GM19463 (cell line): ENCODE results near the gene PID1.

ENCODE experiments used
- ATAC-seq: cut with Tn5 transposase; IDR thresholded peaks from one replicate; pipeline ENCODE4 v1.9.1; 2021; ENCODE audit warnings: mild to moderate bottlenecking, moderate library complexity; ENCODE audit not compliant: unreplicated experiment

Gene PID1

DNA sequence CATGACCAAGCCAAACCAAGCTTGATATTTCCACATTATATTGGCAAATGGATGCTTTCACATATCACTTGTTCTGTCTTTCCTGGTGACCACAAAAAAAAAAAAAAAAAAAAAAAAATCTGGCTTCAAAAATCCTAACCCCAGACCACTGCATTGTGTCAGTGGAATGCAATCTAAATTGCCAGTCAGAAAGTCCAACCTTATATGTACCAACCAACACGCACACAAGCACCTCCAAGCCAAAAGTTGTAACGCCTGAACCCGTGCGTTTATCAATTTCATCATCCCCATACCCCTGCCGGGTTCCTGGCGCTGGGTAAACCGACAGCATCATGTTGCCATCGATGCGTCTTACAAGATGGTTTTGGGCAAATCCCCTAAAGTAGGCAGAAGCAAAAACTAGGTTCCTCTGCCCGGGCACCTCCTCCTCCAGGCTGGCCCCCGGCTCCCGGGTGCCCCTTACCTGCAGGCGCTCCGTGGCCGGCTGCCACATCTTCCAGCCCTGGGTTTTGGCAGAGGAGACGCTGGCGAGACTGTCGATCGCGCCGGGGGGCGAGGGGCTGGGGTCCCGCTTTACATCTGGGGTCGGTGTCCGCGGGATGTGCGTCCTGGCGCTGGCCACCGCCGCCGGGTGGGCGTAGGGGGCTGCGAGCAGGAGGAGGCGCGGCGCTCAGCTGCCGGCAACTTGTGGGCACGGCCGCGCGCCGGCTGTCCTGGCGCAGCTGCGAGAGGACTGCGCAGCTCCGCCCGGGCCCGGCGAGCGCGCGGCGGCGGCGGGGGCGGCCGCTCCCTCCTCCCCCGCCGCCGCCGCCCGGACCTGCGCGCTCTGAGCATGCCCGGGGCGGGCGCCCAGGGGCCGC is at the start of gene PID1:
Gene PID1, minus strand, starts transcription at position 737 of the 860 bp plus-strand sequence. Its CDS starts 244 bp downstream, at position 493.
- no peak for ATAC-seq

DNA sequence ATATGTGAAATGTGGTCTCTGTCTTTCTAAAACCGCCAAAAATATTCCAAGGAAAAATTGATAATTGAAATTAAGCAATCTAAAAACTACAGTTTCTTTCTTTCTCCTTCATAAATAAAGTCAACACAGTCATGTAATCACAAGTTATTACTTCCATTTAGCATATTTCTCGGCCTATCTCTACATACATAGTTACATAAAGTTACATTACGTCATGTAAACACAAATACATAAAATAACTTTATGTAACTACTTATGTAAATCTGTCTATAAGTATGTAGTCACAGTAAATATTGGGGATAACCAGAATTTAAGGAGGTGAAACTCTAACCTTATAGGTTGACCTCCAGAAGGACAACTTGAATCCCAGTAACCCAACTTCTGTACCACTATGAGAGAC is 48.5 kb upstream of the PID1 start:
- ATAC-seq, result no peak

GRCh38 chr2:229314117-229314516 is 43.0 kb upstream of the PID1 start:
- ATAC-seq, result no peak

DNA sequence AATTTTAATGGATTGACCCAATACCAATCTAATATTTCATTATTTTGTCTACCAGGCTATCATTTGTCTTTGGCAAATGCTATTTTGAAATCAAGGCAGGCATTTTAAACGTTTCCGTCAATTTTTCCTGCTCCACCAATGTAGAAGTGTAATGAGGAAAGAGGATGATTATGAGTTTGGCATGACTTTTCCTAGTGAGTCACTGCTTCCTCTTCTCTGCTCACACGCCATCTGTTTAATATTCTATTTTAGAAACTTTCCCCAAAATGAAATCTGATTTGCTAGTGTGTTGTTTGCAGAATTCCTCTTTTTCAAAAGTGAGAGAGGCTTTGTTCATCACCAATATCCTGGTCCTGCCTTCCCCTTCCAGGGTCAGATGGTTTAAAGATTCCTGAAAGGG is 42.5 kb upstream of the PID1 start:
- no peak for ATAC-seq

- ATAC-seq, result no peak
Observed at GRCh38 chr2:229301237-229301636, 30.1 kb upstream of the PID1 start.

DNA sequence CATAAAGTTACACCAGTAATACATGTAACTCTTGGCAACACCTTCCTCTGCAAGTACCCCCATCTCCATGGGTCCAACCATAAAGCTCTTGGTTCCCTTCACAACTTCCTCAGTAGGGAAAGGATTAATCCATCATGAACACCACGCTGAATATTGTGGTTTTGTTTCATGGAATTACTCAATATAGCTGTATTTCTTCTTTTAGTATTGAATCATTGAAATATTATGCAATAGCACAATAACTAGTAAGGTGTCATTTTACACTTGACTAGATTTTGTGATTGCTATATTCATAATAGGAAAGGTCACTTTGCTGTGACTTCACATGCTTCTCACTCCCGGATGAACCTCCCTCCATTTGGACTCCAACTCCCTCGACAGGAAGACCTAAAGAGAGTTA is 29.7 kb upstream of the PID1 start:
- no peak for ATAC-seq

DNA sequence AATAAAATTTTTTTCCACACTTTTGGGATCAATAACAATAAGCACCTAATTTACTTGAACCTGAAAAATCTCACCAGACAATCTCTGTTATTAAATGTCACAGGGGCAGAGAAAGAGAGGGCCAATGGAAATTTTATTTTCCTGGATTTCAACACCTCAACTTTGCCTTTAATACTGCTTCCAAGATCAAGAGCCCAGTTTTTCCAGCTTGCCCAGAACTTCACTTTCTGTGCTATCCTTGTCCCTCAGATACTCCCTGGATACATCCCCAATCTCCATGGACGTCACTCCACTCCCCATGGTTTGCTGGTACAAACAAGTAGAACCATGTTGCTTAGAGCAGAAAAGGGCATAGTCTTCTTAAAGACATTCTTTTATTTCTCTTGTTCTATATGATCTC is 29.3 kb upstream of the PID1 start:
- ATAC-seq, result no peak

- ATAC-seq, result no peak
Observed at GRCh38 chr2:229297247-229297646, 26.2 kb upstream of the PID1 start.

DNA sequence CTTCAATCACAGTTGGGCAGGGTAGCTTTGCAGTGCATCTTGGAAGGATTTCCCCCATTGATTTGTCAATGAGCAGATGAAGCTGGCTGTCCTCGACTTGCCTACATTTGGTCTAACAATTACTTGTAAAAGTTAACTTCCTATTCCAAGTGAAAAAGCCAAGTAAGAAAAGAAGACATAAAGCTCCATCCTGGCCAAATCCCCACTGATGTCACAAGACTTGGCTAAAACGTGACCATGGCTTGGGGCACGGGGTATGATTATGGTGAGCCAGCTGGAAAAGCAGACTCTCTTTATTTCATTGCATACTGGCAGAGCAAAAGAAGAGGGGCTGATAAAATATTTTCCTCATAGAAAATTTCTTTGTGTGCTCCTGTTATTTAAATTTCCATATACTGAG is 25.4 kb upstream of the PID1 start:
- ATAC-seq, result no peak

DNA sequence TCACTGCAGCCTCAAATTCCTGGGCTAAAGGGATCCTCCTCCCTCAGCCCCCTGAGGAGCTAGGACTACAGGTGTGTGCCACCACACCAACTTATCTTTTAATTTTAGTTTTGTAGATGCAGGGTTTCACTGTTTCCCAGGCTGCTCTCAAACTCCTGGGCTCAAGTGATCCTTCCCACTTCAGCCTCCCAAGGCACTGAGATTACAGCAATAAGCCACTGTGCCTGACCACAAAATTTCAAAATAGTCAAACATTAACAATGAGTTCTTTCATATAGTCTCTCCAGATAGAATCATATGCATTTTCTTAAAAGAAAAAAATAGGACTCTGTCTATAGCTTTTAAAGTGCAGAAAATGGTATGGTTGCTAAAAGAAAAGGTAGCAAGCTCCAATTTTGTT is 24.9 kb upstream of the PID1 start:
- ATAC-seq, result no peak

GRCh38 chr2:229287823-229288222 is 16.7 kb upstream of the PID1 start:
- no peak for ATAC-seq

DNA sequence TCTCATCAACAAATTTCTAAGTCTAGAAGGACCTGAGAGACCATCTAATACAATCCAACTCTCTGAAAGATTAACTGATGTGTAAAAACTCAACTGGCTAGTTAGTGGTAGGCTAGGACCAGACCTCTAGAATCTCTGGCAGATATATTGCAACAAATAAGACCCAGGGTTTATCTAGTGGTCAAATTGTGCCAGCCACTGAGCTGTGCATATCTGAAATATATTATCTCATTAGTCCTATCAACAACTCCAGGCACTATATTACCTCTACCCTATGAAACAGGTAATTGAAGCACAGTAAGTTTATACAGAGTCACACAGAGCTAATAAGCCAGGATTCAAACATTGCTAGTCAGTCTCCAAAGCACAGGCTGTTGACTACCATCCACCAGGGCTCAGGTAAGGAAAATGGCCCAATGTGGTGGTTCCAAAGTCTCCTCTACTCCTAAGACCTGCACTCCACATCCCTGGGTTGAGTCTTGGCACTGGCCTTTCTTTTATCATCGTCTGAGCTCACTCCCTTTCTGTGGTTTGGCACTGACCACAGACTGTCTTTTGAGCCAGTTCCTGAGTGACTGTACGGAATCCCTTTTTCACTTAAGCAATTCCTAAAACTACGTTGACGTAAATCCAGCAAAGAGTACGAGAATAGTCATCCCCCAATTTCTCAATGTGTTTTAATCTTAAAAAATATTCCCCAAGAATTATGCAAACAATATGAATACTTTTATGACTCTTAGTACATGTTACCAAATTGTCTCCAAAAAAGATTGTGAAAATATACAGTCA is 11.9 kb upstream of the PID1 start:
- ATAC-seq, result no peak

DNA sequence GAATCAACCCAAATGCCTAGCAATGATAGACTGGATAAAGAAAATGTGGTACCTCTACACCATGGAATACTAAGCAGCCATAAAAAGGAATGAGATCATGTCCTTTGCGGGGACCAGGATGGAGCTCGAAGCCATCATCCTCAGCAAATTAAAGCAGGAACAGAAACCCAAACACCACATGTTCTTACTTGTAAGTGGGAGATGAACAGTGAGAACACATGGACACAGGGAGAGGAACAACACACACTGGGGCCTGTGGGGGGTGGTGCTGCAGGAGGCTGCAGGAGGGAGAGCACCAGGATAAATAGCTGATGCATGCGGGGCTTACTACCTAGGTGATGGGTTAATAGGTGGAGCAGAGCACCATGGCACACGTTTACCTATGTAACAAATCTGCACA is 8.4 kb upstream of the PID1 start:
- ATAC-seq, result no peak

DNA sequence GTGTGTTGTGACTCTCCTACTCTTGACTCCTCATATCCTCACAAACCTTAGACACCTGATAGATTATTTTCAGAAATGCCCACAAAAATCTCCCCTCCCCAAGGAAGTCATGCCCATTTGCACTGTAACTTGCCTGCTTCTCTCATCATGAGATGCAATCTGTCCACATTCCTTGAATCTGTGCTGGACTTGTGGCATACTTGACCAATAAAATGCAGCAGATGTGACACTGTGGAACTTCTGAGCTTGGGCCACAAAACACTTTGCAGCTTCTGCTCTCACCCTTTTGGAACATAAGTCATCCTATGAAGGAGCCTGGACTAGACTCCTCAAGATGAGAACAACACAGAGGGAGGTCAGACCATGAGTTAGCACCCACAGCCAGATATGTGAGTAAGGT is 4.4 kb upstream of the PID1 start:
- no peak for ATAC-seq

DNA sequence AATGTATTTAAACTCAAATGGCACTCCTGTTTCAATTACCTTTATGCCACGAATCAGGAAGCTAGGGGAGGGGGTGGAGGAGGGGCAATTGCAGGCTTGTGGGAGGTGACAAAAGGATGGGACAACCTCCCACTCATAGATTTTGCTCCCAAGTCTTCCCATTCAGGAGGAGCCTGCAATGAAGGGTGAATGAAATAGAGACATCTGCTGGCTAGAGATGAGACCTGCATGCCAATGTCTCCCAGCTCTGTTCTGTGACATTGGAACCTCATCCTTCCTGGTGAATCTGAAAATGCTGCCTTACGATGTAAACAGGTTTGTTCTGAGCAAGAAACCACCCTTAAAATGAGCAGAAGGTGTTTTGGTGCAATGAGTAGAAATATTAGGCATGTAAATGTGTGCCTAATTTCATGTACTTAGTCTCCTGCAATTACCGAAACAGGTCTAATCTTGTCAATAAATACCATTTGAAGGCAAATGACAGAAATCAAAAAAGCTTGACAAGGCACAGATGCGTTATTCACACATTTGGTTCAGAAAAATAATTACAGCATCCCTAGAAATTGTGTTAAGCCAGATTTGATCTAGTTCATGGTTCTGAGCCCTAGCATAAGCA is 2.7 kb upstream of the PID1 start:
- peak; percentile 84 for ATAC-seq

DNA sequence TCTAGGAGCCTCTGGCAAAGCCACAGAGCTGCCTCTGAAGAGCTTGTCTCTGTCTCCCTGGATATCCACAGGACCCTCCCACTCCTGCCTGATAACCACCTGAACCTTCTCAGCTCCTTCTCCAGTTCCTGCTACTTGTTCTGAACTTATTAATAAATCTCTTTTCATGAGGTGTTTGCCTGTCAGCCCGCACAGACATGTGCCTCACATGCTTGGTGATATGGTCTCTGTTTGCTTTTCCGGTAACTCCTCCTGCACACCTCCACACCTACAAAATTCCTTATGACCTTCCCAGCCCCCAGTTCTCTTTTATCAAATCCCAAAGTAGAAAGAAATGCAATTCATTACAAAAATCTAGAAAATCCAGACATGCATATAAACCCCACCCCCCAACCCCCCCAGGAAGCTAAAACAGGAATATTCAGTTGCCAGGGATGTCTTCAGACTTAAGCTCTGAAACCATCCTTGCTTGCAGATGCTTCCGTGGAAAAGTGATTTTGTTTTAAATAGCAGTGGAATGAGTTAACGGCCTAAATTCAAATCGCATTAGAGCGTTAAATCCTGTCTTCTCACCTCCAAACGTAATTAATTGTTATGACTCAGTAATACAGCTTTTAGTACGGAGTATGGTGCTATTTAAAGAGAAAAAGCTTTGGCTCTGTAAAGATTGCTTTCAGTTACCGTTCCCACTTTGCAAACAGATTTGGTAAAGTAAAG is 2.1 kb upstream of the PID1 start:
- ATAC-seq, result no peak

DNA sequence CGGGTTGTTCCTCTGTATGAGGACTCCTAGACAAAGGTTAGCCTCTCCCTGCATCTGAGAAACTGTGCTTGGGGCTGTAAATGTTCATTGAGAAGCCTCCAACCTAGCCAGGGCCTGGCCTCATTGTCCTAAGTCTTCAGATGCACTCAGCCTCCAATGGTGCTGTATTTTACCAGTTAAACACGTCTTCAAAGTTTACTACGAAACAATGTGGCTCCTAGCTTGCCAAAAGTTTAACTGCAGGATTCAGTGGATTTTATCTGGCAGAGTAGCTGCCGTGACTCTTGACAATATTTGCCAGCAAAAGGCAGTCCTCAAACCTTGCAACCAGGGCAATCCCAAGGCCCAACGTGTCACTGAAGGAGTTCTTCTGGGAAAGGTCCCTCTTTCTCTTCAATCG is 1.1 kb downstream of the PID1 start:
- no peak for ATAC-seq

- ATAC-seq, result no peak
Observed at GRCh38 chr2:229269146-229269545, 1.9 kb downstream of the PID1 start.

DNA sequence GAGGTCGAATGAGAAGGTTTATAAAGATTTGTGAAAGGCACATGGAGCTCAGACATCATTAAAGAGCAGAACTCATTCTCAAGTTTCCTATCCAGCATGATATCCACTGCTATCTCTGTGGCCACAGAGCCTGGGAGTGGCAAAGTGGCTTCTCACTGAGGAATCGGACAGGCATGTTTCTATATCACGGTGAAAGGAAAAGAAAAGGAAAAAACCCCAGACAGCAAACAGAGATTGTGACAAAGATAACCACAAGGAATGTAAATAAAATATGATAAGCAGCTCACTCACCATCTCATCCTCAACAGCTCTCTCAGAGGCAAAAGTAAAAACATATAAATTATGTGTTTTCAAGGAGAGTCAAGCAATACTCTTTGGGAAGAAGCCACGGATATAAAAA is 2.5 kb downstream of the PID1 start:
- ATAC-seq, result no peak

DNA sequence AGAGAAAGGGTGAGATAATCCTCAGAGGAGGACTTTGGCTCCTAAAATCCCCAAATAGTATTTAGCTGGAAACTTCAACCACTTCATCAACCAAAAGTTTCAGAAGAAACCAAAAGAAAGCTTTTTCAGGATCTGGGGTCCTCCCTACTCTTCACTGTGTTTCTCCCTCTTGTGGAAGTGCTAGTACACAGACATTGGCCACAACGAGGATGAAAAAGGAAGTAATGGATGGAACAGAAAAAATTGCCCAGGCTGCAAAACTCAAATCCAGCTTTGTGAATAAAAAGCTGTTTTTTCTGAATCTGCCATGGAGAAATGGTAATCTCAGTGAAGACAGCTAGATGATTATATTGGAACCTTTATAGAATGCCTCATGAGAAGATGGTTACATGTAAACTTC is 4.0 kb downstream of the PID1 start:
- no peak for ATAC-seq

DNA sequence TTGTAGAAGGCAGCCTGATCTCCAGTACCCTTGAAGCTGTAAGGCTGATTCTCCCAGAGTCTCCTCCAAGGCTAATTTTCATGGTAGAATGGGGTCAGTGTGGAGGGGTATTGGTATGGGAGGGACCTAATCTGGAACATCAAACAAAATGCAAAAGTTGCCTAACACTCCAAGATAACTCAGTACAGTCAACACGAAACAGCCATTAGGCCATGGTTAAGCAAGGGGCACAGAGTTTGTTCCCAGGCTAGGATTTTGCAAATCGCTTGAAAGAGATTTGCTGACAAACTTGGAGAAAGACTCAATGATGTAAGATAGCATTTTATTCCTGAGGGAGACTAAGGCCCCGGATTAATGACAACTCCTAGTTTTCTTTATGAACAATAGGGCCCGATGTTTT is 5.4 kb downstream of the PID1 start:
- ATAC-seq, result no peak
